Body of pancreas (tissue), 4 donors: ENCODE measurements around the gene AOC3.

Source experiments
- CTCF ChIP-seq, 7 experiments: fragments of 450-650 bp in 4 of 7; fragments of 200-600 bp in 3 of 7; sonication (generic) in 3 of 7; IDR thresholded peaks; one replicate each; pipeline ENCODE4 v1.5.1; 2016 to 2019; ENCODE audit warnings: antibody characterized with exemption in 7 of 7
- POLR2A ChIP-seq, 3 donors: fragments of 450-650 bp; IDR thresholded peaks; one replicate each; pipeline ENCODE4 v1.6.1; 2016; ENCODE audit warnings: antibody characterized with exemption in 3 of 3, mild to moderate bottlenecking in 2 of 3

GRCh38 chr17:42850954-42851353 lies at the start of gene AOC3:
- TF ChIP-seq CTCF (IDR thresholded peaks at IDR 0.05): no peak
- TF ChIP-seq POLR2A (IDR thresholded peaks at IDR 0.05): no peak
